Hematopoietic multipotent progenitor cell treated with erythropoietin and hydrocortisone succinate and interleukin-3 and kit ligand, for 6 days (in vitro differentiated cells): ENCODE data around the gene ARHGAP8.

Source experiments
- DNase-seq: peaks from one replicate; pipeline ENCODE4 v3.0.0-alpha.2; 2015

ARHGAP8 gene

DNA sequence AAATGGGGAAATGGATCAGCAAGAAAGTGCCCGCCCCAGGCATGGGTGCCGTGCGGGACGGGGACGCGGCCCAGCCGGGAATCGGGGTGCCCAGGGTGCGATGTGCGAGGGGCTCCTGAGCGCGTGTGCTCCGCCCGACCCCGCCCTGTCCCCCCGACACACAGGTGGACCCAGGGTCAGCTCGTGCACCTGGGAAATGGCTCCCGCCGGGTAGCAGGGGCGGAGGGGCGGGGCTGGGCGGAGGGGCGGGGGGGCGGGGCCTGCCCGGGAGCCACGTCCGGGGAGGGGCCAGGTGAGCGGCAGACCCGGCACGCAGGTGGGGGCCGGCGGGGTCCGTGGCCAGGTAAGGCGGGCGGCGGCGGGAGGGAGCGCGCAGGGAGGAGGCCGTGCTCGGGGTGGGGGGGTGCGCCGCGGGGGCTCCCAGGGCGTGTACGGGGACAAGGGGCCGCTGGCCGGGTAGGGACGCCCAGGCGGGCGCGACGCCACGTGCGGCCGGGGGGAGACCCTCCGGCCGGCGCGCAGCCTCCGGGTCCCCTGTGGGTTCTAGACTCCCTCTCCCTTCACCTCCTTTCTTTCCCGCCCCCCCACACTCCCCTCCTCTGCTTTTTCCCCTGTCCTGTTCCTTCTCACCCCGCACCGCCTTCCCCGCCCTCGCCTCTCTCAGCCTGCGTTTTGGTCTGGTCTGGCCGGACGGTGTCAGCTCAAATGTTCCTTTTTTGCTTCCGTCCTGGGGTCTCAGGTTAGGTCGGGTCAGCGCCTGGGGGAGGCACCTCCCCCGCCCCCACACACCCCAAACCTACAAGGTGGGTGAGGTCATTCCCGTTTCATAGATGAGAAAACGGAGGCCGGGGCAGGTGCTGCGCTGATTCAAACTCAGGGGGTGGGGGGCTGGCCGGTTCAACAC lies at the start of gene ARHGAP8:
Gene ARHGAP8, plus strand, starts transcription at position 291 of the 904 bp plus-strand sequence. CDS start 33,953 bp downstream, outside the sequence.
- DNase-seq = no peak

DNA sequence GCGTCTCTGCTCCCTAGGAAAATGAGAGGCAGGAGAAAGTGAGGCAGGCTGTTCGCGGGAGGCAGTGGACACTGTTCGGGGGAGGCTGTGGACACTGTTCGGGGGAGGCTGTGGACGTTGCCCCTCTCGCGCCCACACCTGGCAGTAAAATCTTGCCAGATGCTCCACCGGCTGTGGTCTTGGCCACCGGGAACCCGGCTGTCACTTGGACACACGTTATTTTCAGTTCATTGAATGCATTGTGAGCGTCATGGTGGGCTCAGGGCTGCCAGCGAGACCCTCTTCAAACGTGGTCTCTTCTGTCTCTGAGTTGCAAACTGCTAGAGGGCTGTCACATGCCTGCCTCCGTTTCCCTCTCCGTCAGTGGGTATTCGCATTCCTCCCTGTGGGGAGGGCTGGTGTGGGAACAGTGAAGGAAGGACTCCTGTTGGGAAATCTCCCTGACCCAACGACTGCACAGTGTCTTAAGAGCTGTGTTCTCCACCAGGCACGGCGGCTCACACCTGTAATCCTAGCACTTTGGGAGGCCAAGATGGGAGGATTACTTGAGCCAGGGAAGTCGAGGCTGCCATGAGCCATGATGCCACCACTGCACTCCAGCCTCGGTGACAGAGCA lies 49.0 kb upstream of the ARHGAP8 start:
- DNase-seq = no peak

DNA sequence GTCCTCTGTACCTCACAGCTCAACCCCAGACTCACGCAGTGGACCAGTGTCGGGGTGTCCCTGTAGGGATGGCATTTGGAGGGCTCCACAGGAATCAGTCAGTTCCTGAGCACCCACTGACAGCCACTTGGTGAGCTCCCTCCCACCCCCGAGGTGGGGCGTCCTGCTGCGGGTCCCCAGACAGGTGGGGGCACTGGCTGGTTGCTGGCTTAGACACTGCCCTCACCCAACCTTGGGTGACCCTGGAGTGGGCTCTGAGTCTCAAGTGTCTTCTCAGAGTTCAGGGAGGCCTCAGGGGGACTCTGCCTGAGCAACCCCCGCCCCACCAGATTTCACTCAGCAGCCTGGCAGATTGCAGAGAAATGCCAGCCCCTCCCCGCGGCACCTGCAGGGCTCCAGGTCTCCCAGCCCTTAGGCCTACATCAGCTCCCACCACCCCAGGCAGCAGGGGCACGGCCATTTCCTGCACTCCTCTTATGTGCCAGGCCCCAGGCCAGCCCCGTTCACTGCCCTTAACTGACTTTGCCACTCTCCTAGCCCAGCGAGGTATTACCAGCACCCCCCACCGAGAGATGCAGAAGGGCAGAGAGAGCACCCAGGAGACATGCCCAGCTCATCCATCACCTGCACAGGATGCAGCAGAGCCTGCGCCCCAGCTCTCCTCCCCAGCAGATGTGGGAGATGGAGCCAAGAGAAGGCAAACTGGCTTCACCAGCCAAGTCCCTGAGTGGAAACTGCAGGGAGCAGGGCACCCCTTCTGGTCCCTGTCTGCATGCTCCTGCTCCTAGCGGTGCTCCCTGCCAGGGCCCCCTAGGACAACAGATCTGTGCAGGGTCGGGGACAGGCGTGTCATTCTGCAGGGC lies 48.0 kb upstream of the ARHGAP8 start:
- DNase-seq = no peak

- no peak for DNase-seq
These were observed 47.4 kb upstream of the ARHGAP8 start for GRCh38 chr22:44705022-44705297.

DNA sequence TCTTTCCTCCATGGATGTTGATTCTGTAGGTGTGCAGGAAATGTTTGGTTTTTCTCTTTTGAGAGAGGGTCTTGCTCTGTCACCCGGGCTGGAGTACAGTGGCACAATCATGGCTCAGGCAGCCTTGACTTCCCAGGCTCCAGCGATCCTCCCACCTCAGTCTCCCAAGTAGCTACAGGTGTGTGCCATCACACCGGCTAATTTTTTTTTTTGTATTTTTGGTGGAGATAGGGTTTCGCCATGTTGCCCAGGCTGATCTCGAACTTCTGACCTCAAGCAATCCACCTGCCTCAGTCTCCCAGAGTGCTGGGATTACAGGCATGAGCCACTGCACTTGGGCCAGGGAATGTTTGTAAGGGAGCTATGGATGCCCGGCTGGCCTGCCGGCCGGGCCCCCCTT lies 45.9 kb upstream of the ARHGAP8 start:
- no peak for DNase-seq

- no peak for DNase-seq
These were observed 45.2 kb upstream of the ARHGAP8 start for GRCh38 chr22:44707178-44707577.

GRCh38 chr22:44707752-44708151 lies 44.6 kb upstream of the ARHGAP8 start:
- DNase-seq = no peak

- no peak for DNase-seq
These were observed 42.4 kb upstream of the ARHGAP8 start for GRCh38 chr22:44709881-44710392.

DNA sequence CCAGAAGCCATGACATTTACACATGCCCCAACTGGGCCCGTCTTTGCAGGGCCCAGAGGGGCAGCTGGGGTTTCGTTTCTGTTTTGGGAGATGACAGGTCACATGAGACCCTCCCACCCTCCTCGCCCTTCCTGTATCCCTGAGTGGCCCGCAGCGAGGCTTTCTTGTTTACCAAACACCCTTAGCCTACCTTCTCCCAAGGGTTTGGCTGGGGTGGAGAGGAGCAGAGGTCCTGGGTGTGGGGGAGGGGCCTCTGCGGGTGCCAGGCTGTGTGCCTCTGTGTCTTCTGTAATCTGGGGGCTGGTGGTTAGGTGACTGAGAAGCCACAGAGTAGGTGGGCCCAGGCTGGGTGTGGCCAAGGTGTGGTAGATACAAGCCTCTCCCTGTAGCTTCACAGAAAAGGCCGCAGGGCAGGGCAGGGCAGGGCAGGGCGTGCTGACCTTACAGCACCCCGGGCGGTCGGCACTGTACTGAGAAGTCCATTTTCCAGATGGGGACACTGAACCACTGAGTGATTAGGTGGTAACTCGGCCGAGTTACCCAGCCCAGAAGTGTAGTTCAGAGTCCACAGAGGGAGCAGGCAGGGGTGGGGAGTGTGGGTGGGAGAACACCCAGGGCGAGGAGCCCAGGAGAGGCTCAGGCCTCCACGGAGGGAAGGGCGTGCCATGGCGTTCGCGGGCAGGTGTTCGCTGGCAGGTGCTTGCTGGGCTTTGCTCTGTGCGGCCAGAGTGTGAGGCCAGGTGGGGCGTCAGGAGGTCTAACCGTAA lies 41.7 kb upstream of the ARHGAP8 start:
- DNase-seq = peak; percentile 65

- no peak for DNase-seq
These were observed 41.2 kb upstream of the ARHGAP8 start for GRCh38 chr22:44711241-44711560.

GRCh38 chr22:44711690-44712555 lies 40.5 kb upstream of the ARHGAP8 start:
- no peak for DNase-seq

DNA sequence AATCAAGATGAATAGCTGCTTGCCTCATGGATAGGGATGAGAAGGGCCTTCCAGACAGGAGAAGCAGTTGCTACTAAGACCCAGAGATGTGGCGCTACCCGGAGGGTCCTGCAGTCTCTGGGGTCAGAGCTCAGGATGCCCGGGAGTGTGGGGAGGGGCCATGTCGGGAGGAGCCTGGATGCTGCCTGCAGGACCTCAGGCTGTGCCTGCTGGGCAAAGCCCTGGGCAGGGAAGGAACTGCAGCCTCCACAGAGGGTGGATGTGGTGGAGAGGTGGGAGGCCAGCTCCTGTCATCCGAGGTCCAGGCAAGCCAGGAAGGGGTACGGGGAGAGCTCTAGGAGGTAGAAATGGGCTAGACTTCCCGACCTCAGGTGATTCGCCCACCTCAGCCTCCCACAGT lies 39.4 kb upstream of the ARHGAP8 start:
- no peak for DNase-seq

DNA sequence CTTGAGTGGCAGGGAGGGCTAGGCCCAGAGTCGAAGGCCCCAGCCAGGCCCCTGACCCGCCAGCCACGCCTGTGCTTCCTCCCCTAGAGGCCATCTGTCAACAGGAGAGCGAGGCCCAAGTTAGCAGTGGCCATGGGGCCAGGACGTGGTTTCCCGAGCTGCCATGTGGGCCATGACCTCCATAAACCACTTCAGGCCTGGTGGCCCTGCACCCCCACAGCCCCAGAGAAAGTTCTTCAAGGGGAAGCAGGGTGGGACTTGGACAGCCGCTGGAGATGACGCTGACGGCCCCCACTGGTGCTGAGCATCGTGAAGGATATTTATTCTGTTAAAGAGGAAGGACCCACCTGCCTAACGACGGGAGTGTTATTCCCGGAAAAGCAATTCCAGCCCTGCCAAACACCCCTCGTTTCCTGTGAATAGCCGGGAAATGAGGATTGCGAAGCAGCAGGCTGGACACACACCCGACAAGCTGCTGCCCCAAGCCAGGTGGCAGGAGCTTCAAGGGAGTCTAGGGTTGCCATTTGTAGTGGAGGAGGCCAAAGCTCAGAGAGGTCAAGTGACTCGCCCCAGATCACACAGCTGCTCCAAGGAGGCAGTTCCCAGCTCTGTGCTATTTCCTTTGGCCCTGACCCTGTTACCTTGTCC lies 37.5 kb upstream of the ARHGAP8 start:
- DNase-seq = no peak

- no peak for DNase-seq
These were observed 34.0 kb upstream of the ARHGAP8 start for GRCh38 chr22:44718418-44718817.

DNA sequence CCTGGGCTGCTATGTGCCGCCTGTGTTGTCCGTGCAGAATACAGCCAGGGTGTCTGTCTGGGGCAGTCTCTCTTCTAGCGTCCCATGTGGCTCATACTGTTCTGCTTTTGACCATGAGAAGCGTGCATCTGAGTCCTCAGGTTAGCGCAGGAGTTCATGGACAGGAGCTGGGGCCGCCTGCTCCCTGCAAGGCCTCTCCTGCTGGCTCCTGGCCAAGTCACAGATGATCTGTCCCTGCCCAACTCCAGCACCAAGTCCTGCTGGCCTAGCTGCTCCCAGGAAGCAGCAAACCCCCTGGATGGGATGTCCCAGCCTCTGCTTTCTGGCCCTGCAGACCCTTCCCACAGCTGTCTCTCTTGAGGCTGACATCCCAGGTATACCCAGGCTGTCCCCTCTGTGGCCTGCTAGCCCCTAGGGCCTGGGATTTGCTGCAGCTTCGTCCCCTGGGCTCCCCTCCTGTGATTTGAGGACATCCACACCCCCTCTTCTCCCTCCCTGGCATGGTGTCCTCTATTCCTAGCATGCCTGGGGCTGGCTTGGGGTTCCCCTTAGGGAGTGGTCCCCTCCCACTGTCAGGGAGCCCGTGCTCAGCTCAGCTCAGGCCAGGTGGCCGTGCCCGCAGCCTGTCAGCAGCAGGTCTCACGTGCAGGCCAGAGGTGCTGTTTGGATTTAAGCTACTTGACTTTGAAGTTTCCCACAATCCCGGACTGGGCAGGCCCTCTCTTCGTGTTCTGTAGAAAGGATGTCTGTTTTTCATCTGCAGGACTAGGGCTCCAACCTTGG lies 32.6 kb upstream of the ARHGAP8 start:
- DNase-seq = no peak

DNA sequence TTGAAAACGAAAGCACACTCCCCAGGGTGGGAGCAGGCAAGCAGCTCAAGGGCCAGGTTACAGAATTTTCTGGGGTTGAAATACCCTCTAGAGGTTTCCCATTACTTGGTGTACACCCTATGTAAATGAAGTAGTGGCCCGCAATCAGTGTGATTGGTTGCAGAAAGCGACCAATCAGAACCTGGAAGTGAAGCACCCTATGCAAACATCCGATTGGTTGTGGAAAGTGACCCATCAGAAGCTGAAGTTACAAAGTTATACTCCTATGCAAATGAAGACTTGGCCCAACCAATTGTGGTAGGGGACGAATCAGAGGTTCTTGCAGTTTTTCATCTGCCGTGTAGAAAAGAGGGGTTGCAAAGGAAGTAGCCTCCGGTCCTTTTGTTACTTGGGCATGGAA lies 31.2 kb upstream of the ARHGAP8 start:
- peak; percentile 36 for DNase-seq

GRCh38 chr22:44722611-44723010 lies 29.8 kb upstream of the ARHGAP8 start:
- no peak for DNase-seq

- DNase-seq = peak; percentile 77
These were observed 28.6 kb upstream of the ARHGAP8 start for GRCh38 chr22:44723801-44724200.

DNA sequence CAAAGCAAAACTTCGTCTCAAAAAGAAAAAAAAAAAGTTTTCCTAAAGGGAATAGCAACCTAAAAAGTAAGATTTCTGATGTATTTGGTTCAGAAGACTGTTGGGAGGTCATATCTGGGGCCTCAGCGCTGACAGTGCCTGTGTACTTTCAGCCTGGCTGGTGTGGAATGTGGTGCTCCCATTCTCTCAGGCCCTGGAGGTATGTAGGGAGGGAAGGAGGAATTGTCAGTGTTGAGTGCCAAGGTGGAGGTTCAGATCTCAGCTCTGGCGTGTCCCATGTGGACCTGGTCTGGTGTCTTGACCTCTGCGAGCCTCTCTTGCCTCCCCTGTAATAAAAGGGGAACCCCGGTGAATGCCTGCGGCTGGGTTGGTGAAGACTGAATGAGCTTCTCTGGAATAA lies 28.0 kb upstream of the ARHGAP8 start:
- DNase-seq = no peak

- no peak for DNase-seq
These were observed 27.5 kb upstream of the ARHGAP8 start for GRCh38 chr22:44724859-44725258.
